Germinal center (tissue), 1 donor: ENCODE results near the gene GDNF.

Source experiments
- DNase-seq: peaks from one replicate; pipeline ENCODE4 v3.0.0; 2012; ENCODE audit warnings: mixed read lengths, low spot score

Gene GDNF

GRCh38 chr5:37777432-37778130 is 62.3 kb downstream of the GDNF start:
- no peak for DNase-seq

- no peak for DNase-seq
Observed at GRCh38 chr5:37776826-37777225, 63.0 kb downstream of the GDNF start.

- DNase-seq, result no peak
Observed at GRCh38 chr5:37774912-37775483, 64.8 kb downstream of the GDNF start.

GRCh38 chr5:37773809-37774208 is 66.0 kb downstream of the GDNF start:
- DNase-seq, result no peak

- no peak for DNase-seq
Observed at GRCh38 chr5:37772255-37772654, 67.6 kb downstream of the GDNF start.

- DNase-seq, result no peak
Observed at GRCh38 chr5:37771731-37772130, 68.1 kb downstream of the GDNF start.

GRCh38 chr5:37771203-37771611 is 68.6 kb downstream of the GDNF start:
- DNase-seq, result no peak

- DNase-seq, result no peak
Observed at GRCh38 chr5:37770786-37771185, 69.1 kb downstream of the GDNF start.

- DNase-seq, result no peak
Observed at GRCh38 chr5:37769840-37770239, 70.0 kb downstream of the GDNF start.

GRCh38 chr5:37769108-37769507 is 70.7 kb downstream of the GDNF start:
- no peak for DNase-seq

GRCh38 chr5:37768371-37768770 is 71.5 kb downstream of the GDNF start:
- no peak for DNase-seq

- DNase-seq, result no peak
Observed at GRCh38 chr5:37767961-37768360, 71.9 kb downstream of the GDNF start.

- no peak for DNase-seq
Observed at GRCh38 chr5:37767251-37767650, 72.6 kb downstream of the GDNF start.
